ENCODE measurements around the gene COL3A1. TPM values are rescaled to one million over a fixed set of nuclear protein-coding genes. Genes with fewer than 3 reads are reported as not detected.

Gene COL3A1
- total and polyA plus RNA-seq, 11 donors: 17.6 to 1,075 (median 97.4) TPM

DNA sequence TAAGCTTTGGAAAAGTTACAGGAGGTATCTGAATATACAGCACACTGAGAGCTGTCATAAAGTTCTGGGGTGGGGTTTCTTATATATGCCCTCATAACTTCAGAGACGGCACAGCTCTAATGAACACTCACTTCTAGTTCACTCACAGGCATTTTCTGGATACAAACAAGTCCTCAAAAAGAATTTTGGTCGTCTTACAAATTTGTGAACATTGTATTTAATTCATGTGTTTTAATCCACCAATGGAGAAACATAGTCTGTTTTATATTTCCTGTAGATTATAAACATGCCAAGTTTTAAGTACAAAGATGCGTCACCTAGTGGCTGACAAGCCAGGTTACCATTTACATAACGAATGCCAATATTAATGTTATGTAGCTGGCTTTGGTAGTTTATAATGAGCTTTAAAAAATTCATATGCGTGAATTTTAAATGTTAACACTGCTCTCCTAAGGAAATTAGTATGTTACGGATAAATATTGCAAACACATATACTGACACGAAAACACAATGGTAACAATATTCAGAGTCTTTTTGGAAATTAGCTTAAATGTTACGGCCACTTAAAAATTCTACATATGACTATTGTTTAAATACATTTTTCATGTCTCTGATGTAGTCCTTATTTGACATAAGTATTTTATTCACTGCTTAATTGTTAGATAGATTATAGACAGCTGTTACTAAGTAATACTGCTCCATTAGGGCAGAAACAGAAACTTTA is 2.5 kb downstream of the COL3A1 start:
- 51 to 64% (median 60%) methylated on average over 8 of the region's 8 CpGs for WGBS, 4 donors
- intact Hi-C loops (cut with DNase I): loop anchor here in 8 of 10 donors (5.0 to 10.0 kb wide), 6 partner anchors 82 to 454 kb away; no protein-coding TSS in a partner anchor
- no peaks in the 10 kb centered on the region for H3K9me3 ChIP-seq
- H3K36me3 ChIP-seq: no peaks in the 10 kb centered on the region
- no peak for TF ChIP-seq POLR2A (IDR thresholded peaks at IDR 0.05)
- peak; percentile 16 to 64 (median 36) for TF ChIP-seq CTCF (IDR thresholded peaks at IDR 0.05)
- H3K27me3 ChIP-seq: no peaks in the 10 kb centered on the region
- peaks cover 0 to 5% (median 0%) of the 10 kb centered on the region in 12 donors for H3K4me1 ChIP-seq
- H3K27ac ChIP-seq: peak overlapping the region; percentile 22 to 83 (median 69)
- DNase-seq (no peak), ATAC-seq (no peak)
- peak overlapping the region; percentile 5 to 70 (median 54) for H3K4me3 ChIP-seq

DNA sequence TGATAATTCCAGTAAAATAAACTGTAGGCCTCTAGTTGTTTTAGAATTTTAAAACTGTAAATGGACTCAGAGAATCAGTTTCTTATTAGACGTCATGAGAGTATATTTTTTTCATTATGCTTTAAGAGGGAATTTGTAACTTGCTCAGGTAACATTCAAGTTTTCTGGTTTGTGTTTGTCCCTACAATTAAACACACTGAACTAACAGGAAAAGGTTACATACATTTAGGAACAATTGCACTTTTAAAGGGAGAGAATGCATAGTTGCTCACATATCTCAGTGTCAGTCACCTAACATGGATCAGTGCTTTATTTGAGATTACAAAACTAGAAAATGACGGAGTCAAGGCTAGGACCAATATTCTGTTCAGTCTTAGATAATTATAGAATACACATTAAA is 3.1 kb downstream of the COL3A1 start:
- H3K4me1 ChIP-seq: peaks cover 0 to 5% (median 0%) of the 10 kb centered on the region in 12 donors
- TF ChIP-seq POLR2A (IDR thresholded peaks at IDR 0.05) (no peak), CTCF (IDR thresholded peaks at IDR 0.05) (no peak)
- intact Hi-C loops (cut with DNase I): loop anchor here in 8 of 10 donors (5.0 to 10.0 kb wide), 6 partner anchors 83 to 455 kb away; no protein-coding TSS in a partner anchor
- no peak for ATAC-seq
- peak overlapping the region; percentile 28 to 83 (median 69) for H3K27ac ChIP-seq
- WGBS, 4 donors: 67 to 82% (median 72%) methylated on average over 2 of the region's 2 CpGs
- H3K27me3 ChIP-seq: no peaks in the 10 kb centered on the region
- no peak for DNase-seq
- H3K36me3 ChIP-seq: no peaks in the 10 kb centered on the region
- peak overlapping the region in 11 of 12 donors; percentile 3 to 70 (median 55) for H3K4me3 ChIP-seq
- no peaks in the 10 kb centered on the region for H3K9me3 ChIP-seq

- Histone ChIP-seq H3K4me3 (peak overlapping the region in 10 of 12 donors; percentile 7 to 70 (median 56)), H3K27me3 (no peaks in the 10 kb centered on the region), H3K27ac (peak overlapping the region in 11 of 12 donors; percentile 28 to 83 (median 70)), H3K4me1 (peaks cover 0 to 5% (median 0%) of the 10 kb centered on the region in 12 donors), H3K9me3 (no peaks in the 10 kb centered on the region), H3K36me3 (no peaks in the 10 kb centered on the region)
- ATAC-seq (peak; percentile 53 to 65 (median 60)), DNase-seq (peak in 1 of 5 donors; percentile 17)
- TF ChIP-seq CTCF (IDR thresholded peaks at IDR 0.05) (peak in 9 of 12 donors; percentile 13 to 60 (median 46)), POLR2A (IDR thresholded peaks at IDR 0.05) (no peak)
- WGBS, 4 donors: 25 to 34% (median 27%) methylated on average over 6 of the region's 6 CpGs
- intact Hi-C loops (cut with DNase I): loop anchor here in 8 of 10 donors (5.0 to 10.0 kb wide), 6 partner anchors 84 to 456 kb away; no protein-coding TSS in a partner anchor
These were observed 4.3 kb downstream of the COL3A1 start for GRCh38 chr2:188978291-188979081.
